Caco-2 (cell line): ENCODE measurements around the gene ELOVL2. TPM values are rescaled to one million over a fixed set of nuclear protein-coding genes. Genes with fewer than 3 reads are reported as not detected.

ENCODE experiments used
- BruUV-seq: library from RNA; stranded (reverse); fragments of 400-500 nt; replicated peaks from 2 replicates; lab custom pipeline; 2021; lab: Mats Ljungman, UMichigan
- CTCF ChIA-PET: fragments of 300-600 bp; sonication (Branson Sonifier 250); formaldehyde crosslinking; loops from one replicate; lab custom pipeline; 2022; ENCODE audit warnings: antibody characterized with exemption; lab: Charles Lee
- POLR2A ChIA-PET: fragments of 300-600 bp; sonication (Branson Sonifier 250); formaldehyde crosslinking; loops from one replicate; lab custom pipeline; 2022; ENCODE audit warnings: antibody characterized with exemption; lab: Charles Lee
- DNase-seq, 2 experiments: peaks; one replicate each; pipeline versions ENCODE4 v3.0.0 to v3.0.0-alpha.2; 2020 to 2022
- H3K27me3 ChIP-seq: replicated peaks from 2 replicates; pipeline ENCODE4 v1.6.0; 2011; ENCODE audit warnings: low read length; ENCODE audit not compliant: control insufficient read depth, insufficient read depth
- H3K36me3 ChIP-seq: 2 replicates; pipeline ENCODE4 v1.5.1; 2011; ENCODE audit warnings: low read length; ENCODE audit not compliant: control insufficient read depth, insufficient read depth
- H3K4me1 ChIP-seq: fragments of 250-450 bp; sonication (Bioruptor Pico); 2 replicates; pipeline ENCODE4 v1.5.1; 2020; ENCODE audit warnings: mild to moderate bottlenecking
- H3K4me3 ChIP-seq: 2 replicates; pipeline ENCODE4 v1.5.1; 2011; ENCODE audit warnings: low read depth, mild to moderate bottlenecking, control low read depth, low read length
- H3K9me3 ChIP-seq: fragments of 250-450 bp; sonication (Bioruptor Pico); 2 replicates; pipeline ENCODE4 v1.5.1; 2020; ENCODE audit warnings: mild to moderate bottlenecking, moderate library complexity
- H3K27ac Mint-ChIP-seq: one replicate; pipeline ENCODE4 v1.8.0; 2022; ENCODE audit warnings: mixed read lengths; ENCODE audit not compliant: unreplicated experiment
- H3K27me3 Mint-ChIP-seq: one replicate; pipeline ENCODE4 v1.8.0; 2022; ENCODE audit warnings: mixed read lengths; ENCODE audit not compliant: insufficient read depth, unreplicated experiment
- H3K36me3 Mint-ChIP-seq: one replicate; pipeline ENCODE4 v1.8.0; 2022; ENCODE audit warnings: mild to moderate bottlenecking, mixed read lengths; ENCODE audit not compliant: insufficient read depth, unreplicated experiment
- H3K4me1 Mint-ChIP-seq: one replicate; pipeline ENCODE4 v1.8.0; 2022; ENCODE audit warnings: low read depth, mixed read lengths; ENCODE audit not compliant: unreplicated experiment
- H3K4me3 Mint-ChIP-seq: one replicate; pipeline ENCODE4 v1.8.0; 2022; ENCODE audit warnings: mild to moderate bottlenecking, moderate library complexity, mixed read lengths; ENCODE audit not compliant: unreplicated experiment
- H3K9me3 Mint-ChIP-seq: one replicate; pipeline ENCODE4 v1.8.0; 2022; ENCODE audit warnings: mixed read lengths; ENCODE audit not compliant: unreplicated experiment
- intact Hi-C: fragments of 100-400 bp; cut with micrococcal nuclease; formaldehyde crosslinking; loops from one replicate; pipeline ENCODE4 v1.10.0; 2022; ENCODE audit not compliant: unreplicated experiment
- total RNA-seq: library from RNA; stranded (reverse); gene quantifications from 2 replicates; pipeline ENCODE4 v1.2.3, GENCODE V29; 2022
- TF ChIP-seq, protein P1 (sequence below), 2 experiments: fragments of 200-600 bp in 1 of 2; IDR thresholded peaks; 1 replicate in 1 of 2; 2 replicates in 1 of 2; pipeline versions ENCODE4 v1.5.1 to v1.8.0; 2011 to 2022; ENCODE audit warnings: antibody characterized with exemption in 1 of 2, control low read depth in 1 of 2, inconsistent platforms in 1 of 2, low read depth in 1 of 2, low read length in 1 of 2, mild to moderate bottlenecking in 1 of 2, moderate library complexity in 1 of 2; ENCODE audit not compliant: insufficient read depth in 1 of 2, severe bottlenecking in 1 of 2, unreplicated experiment in 1 of 2

The ELOVL2 gene
- total RNA-seq, 1 experiment from 2014 or later = not detected

DNA sequence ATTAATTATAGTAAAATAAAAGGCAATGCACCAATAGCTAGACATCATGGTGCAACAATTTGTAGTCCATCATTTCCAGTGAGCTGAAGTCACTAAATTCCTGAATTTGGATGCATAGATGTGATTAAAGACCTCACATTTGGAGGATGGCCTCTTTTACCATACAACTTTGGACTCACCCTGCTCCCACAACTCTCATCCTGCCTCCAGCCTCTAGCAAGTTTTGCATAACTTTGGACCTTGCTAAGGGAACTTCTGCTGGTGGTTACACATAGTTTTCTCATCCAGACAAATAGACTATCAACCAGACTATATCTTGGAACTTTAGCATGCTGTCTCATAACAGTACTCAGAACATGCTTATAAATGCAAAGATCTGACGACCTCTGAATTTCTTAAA lies 12.8 kb upstream of the ELOVL2 start:
- no peaks in the 10 kb centered on the region for H3K36me3 Mint-ChIP-seq
- Histone ChIP-seq H3K4me1 (peaks cover 13% of the 10 kb centered on the region), H3K9me3 (no peaks in the 10 kb centered on the region; the same call in 1 of the 2 replicates), H3K4me3 (no peak overlapping the region), H3K36me3 (no peaks in the 10 kb centered on the region), H3K27me3 (no peaks in the 10 kb centered on the region)
- intact Hi-C loops = no loop called here
- ChIA-PET POLR2A (no interaction called here), CTCF (interaction anchor here (0.6 kb wide), 1 partner anchor 10 kb away, joined by 3 read pairs; no protein-coding TSS in a partner anchor)
- no peak for DNase-seq
- H3K4me1 Mint-ChIP-seq = peaks cover 7% of the 10 kb centered on the region
- TF ChIP-seq, protein P1, sequence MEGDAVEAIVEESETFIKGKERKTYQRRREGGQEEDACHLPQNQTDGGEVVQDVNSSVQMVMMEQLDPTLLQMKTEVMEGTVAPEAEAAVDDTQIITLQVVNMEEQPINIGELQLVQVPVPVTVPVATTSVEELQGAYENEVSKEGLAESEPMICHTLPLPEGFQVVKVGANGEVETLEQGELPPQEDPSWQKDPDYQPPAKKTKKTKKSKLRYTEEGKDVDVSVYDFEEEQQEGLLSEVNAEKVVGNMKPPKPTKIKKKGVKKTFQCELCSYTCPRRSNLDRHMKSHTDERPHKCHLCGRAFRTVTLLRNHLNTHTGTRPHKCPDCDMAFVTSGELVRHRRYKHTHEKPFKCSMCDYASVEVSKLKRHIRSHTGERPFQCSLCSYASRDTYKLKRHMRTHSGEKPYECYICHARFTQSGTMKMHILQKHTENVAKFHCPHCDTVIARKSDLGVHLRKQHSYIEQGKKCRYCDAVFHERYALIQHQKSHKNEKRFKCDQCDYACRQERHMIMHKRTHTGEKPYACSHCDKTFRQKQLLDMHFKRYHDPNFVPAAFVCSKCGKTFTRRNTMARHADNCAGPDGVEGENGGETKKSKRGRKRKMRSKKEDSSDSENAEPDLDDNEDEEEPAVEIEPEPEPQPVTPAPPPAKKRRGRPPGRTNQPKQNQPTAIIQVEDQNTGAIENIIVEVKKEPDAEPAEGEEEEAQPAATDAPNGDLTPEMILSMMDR (IDR thresholded peaks at IDR 0.05; ENCODE audit: insufficient read depth in 1 of 2, low read depth in 1 of 2, low read length in 1 of 2, severe bottlenecking in 1 of 2, unreplicated experiment in 1 of 2) = no peak
- no peak overlapping the region for H3K27ac Mint-ChIP-seq
- no peaks in the 10 kb centered on the region for H3K27me3 Mint-ChIP-seq
- H3K4me3 Mint-ChIP-seq = no peak overlapping the region
- BruUV-seq = no TSS peak
- H3K9me3 Mint-ChIP-seq = no peaks in the 10 kb centered on the region

- Histone ChIP-seq H3K4me3 (no peak overlapping the region), H3K27me3 (no peaks in the 10 kb centered on the region), H3K9me3 (no peaks in the 10 kb centered on the region; the same call in 1 of the 2 replicates), H3K36me3 (no peaks in the 10 kb centered on the region), H3K4me1 (peaks cover 13% of the 10 kb centered on the region)
- no peaks in the 10 kb centered on the region for H3K9me3 Mint-ChIP-seq
- peaks cover 7% of the 10 kb centered on the region for H3K4me1 Mint-ChIP-seq
- TF ChIP-seq, protein P1 (IDR thresholded peaks at IDR 0.05; ENCODE audit: insufficient read depth in 1 of 2, low read depth in 1 of 2, low read length in 1 of 2, severe bottlenecking in 1 of 2, unreplicated experiment in 1 of 2) = no peak
- H3K27me3 Mint-ChIP-seq = no peaks in the 10 kb centered on the region
- H3K27ac Mint-ChIP-seq = no peak overlapping the region
- no TSS peak for BruUV-seq
- no peak overlapping the region for H3K4me3 Mint-ChIP-seq
- no peak for DNase-seq
- no peaks in the 10 kb centered on the region for H3K36me3 Mint-ChIP-seq
- intact Hi-C loops = no loop called here
- CTCF ChIA-PET = no interaction called here
- POLR2A ChIA-PET = interaction anchor here (0.6 kb wide), 1 partner anchor 1835 kb away, joined by 8 read pairs; no protein-coding TSS in a partner anchor
Measured at GRCh38 chr6:11055127-11055627, 11.1 kb upstream of the ELOVL2 start.

- H3K27ac Mint-ChIP-seq = no peak overlapping the region
- CTCF ChIA-PET = interaction anchor here (1.1 kb wide), 1 partner anchor 12 kb away, joined by 3 read pairs; no protein-coding TSS in a partner anchor
- peaks cover 7% of the 10 kb centered on the region for H3K4me1 Mint-ChIP-seq
- intact Hi-C loops = no loop called here
- no peak for DNase-seq
- POLR2A ChIA-PET = interaction anchor here (0.6 kb wide), 1 partner anchor 1835 kb away, joined by 8 read pairs; no protein-coding TSS in a partner anchor
- H3K27me3 Mint-ChIP-seq = no peaks in the 10 kb centered on the region
- Histone ChIP-seq H3K4me3 (no peak overlapping the region), H3K27me3 (no peaks in the 10 kb centered on the region), H3K4me1 (peaks cover 13% of the 10 kb centered on the region), H3K36me3 (no peaks in the 10 kb centered on the region), H3K9me3 (no peaks in the 10 kb centered on the region)
- TF ChIP-seq, protein P1 (IDR thresholded peaks at IDR 0.05; ENCODE audit: insufficient read depth in 1 of 2, low read depth in 1 of 2, low read length in 1 of 2, severe bottlenecking in 1 of 2, unreplicated experiment in 1 of 2) = no peak
- BruUV-seq = no TSS peak
- H3K9me3 Mint-ChIP-seq = no peaks in the 10 kb centered on the region
- H3K36me3 Mint-ChIP-seq = no peaks in the 10 kb centered on the region
- no peak overlapping the region for H3K4me3 Mint-ChIP-seq
Measured at GRCh38 chr6:11054722-11055121, 10.6 kb upstream of the ELOVL2 start.
